ENCODE data around the gene SMAD6.
"Not testable (repeated sequence)": the region's sequence is repeated elsewhere in the genome, so short reads cannot be mapped to it uniquely, and the experiment has no call there.

The SMAD6 gene

DNA sequence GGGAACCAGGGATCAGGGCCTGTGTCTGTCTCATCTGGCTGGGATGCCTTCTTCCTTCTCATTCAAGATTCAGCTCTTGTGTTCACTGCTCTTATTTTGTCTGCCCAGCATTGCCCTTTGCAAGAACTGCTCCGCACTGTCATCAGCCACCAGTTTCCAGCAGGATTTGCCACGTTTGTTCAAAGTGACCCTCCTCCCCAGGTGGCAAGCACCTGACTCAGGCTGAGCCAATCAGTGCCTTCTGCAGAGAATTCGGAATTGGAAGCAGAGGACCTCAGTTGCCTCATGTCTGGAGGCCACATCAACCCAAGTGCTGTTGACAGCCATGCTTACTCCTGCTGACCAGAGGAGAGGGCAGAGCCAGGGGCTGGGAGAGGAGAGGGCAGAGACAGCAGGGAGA is 124.5 kb downstream of the SMAD6 start:
- no peak for DNase-seq (ENCODE audit: low read depth)

DNA sequence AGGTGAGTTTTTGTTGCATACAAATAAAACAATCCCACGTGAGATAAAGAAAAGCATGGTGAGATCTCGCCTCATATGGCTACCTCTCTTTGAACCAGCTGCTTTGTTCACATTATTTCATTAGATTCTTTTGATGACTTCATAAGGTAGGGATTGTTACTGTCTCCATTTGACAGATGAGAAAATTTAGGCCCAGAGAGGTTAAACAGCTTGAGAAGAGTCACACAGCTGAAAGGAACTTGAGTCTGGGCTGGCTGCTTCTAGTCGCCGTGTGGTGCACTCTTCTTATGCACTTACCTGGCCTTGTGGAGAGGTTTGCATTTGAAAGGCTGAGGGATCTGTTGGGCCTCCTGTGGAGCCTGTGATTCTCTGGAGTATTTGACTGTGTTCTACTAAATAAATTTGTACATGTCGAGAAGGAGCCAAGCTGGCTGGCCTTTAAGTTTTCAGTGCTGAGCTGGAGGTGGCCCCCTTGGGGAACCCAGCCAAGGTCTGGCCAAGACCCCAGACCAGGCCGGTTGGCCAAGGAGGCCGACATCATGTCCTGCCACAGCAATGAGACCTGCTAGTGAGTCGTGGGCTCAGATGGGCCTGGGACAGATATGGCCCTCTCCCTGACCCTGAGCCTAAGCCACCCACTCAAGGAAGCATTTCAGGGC is 125.1 kb downstream of the SMAD6 start:
- DNase-seq (ENCODE audit: low read depth) = no peak

DNA sequence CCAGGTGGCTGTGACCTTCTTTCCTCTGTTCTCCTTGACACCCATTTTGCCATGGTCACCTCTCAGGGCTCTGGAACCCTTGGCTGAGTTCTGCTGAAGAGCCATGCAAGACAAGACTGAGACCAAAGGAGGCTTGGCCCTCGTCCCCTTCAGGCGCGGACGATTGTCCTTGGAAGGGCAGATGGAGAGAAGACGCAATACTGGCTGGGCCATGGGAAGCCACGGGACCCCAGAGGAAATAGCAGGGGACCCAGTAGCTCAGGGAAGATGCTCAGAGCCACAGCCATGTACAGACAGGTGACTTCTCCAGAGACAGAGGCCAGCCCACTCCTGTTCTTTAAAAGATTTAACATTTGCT is 125.6 kb downstream of the SMAD6 start:
- DNase-seq (ENCODE audit: low read depth) = no peak

DNA sequence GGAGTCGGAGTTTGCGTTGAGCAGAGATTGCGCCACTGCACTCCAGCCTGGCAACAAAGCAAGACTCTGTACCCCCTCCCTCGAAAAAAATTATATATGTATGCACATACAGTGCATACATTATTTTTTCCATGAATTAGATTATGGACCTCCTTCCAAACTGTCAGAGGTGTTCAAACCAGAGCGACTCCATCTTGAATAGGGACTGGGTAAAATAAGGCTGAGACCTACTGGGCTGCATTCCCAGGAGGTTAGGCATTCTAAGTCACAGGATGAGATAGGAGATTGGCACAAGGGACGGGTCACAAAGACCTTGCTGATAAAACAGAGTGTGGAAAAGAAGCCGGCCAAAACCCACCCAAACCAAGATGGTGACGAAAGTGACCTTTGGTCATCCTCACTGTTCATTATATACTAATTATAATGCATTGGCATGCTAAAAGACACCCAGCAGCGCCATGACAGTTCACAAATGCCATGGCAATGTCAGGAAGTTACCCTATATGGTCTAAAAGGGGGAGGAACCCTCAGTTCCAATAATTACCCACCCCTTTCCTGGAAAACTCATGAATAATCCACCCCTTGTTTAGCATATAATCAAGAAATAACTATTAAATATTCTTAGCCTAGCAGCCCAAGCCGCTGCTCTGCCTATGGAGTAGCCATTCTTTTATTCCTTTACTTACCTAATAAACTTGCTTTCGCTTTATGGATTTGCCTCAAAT is 126.9 kb downstream of the SMAD6 start:
- not testable (repeated sequence) for DNase-seq (ENCODE audit: low read depth)

DNA sequence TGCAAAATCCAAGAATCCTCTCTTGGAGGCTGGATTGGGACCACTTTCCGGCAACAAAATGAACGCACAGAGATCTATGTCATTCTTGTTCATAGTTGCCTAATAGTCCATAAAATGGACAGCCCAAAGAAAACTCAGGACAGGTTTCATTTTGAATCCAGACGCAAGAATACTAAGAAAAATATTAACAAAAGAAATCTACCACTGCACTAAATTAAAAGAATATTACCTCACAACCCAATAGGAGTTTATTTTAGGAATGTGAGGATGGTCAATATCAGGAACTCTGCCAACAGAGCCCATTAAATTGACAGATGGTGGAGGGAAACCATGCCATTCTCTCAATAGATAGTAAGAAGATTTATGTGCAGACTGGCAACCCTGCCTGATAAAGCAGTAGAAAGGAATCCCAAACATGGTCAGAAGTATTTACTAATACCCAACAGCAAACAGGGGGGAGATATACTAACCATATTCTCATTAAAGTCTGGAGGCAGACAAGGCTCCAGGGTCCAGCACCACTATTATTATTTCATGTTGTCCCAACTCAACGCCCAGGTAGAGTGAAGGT is 127.6 kb downstream of the SMAD6 start:
- no peak for DNase-seq (ENCODE audit: low read depth)

DNA sequence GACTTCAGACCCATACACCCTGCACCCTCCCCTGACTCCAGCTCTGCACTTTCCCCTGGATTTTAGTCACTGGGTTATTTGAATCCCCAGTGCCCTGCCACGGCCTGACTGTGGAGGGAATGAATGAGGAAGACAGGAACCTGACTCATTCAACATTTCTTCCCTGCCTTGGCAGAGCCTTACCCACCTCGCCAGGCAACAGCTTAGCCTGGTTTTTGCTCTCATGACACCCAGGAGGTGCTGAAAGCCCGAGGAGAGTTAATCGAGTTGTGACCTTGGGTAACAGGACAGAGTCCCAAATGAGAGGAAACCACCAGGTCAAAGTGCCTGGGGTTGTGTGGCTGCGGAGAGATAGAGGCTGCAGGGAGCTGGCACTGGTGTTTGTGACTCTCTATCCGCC is 128.3 kb downstream of the SMAD6 start:
- DNase-seq (ENCODE audit: low read depth) = no peak

DNA sequence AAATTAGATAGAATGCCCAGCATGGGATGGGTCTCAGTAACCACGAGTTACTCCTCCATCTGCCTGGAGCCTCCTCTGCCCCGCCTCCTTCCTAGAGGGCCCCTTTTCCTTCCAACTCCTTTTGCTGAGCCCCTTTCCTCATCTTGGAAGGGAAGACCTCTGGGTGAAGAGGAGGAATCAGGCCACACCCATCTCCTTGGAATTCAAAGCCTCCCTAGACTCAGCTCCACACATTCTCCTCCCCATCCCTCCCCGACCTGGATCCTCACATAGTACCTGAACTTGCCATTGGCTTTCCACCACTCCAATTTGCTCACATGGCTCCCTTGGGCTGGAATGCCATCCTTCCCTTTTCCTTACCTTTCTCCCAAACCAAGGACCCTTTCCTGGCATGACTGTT is 128.8 kb downstream of the SMAD6 start:
- DNase-seq (ENCODE audit: low read depth) = no peak

DNA sequence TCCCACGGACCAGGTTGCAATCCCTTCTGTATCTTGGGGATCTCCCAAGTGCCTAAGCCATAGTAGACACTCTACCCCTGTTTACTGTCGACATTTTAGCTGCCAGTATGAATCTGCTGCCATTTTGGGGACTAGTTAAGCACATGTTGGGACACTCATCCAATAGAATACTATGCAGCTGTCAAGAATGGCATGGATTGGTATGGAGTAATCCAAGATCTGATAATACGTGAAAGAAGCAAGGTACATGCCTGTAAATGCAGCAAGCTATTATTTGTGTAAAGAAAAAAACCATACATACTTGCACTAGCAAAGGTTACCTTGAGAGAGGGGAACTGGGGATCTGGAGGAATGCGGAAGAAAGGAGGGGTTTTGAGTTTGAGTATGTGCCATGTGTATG is 129.3 kb downstream of the SMAD6 start:
- DNase-seq (ENCODE audit: low read depth) = no peak

DNA sequence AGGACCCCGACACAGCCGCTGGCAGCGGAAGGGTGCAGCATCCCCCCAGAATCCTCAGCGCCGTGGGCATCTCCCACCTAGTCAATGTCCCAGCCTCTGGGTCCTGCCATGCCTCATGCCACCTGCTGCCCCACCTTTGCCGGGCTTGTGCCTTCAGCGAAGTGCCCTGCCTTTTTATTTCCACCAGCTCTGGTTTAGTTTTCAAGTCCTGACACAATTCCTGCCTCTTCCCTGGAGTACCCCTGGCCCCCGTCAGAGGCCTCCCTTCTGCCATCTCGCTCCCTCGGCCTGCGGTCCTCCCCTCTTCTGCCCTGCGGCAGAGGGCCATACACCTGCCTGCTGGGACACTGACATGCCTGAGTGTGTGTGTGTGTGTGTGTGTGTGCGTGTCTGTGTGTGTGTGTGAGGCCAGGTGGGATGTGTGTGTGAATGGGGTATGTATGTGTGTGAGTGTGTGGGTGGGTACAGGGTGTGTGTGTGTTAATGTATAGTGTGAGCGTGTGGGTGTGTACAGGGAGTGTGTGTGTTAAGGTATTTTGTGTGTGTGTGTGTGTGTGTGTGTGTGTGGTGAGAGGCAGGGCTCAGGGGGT is 129.9 kb downstream of the SMAD6 start:
- no peak for DNase-seq (ENCODE audit: low read depth)
